Upper lobe of left lung (tissue), 6 donors: ENCODE results near the gene NT5C. TPM values are rescaled to one million over a fixed set of nuclear protein-coding genes. Genes with fewer than 3 reads are reported as not detected.
"Not testable (repeated sequence)": the region's sequence is repeated elsewhere in the genome, so short reads cannot be mapped to it uniquely, and the experiment has no call there.

Experiments
- ATAC-seq, 2 donors: fragments of 200-7000 bp; cut with Tn5 transposase; one replicate each; pipeline ENCODE4 v1.9.1; 2022; ENCODE audit warnings: mild to moderate bottlenecking in 2 of 2, moderate library complexity in 2 of 2; ENCODE audit not compliant: low FRiP score in 2 of 2
- DNase-seq, 2 donors: peaks; one replicate each; pipeline ENCODE4 v3.0.0-alpha.2; 2019 to 2020
- H3K27ac ChIP-seq, 4 donors: fragments of 200-600 bp; sonication (generic); one replicate each; pipeline ENCODE4 v1.5.1; 2016 to 2019
- H3K27me3 ChIP-seq, 4 donors: fragments of 200-600 bp; sonication (generic); one replicate each; pipeline ENCODE4 v1.5.1; 2017 to 2019
- H3K36me3 ChIP-seq, 4 donors: fragments of 200-600 bp; sonication (generic); one replicate each; pipeline ENCODE4 v1.5.1; 2016 to 2019
- H3K4me1 ChIP-seq, 4 donors: fragments of 200-600 bp; sonication (generic); one replicate each; pipeline ENCODE4 v1.5.1; 2018 to 2019
- H3K4me3 ChIP-seq, 4 donors: fragments of 200-600 bp; sonication (generic); one replicate each; pipeline ENCODE4 v1.5.1; 2017 to 2019; ENCODE audit warnings: mild to moderate bottlenecking in 2 of 4, moderate library complexity in 1 of 4
- H3K9me3 ChIP-seq, 4 donors: fragments of 200-600 bp; sonication (generic); one replicate each; pipeline ENCODE4 v1.5.1; 2018 to 2019
- EP300 ChIP-seq, 4 donors: sonication (generic); formaldehyde crosslinking; IDR thresholded peaks; one replicate each; pipeline ENCODE4 v1.5.1; 2017; ENCODE audit warnings: antibody characterized with exemption in 4 of 4, control low read depth in 2 of 4
- POLR2A ChIP-seq, 4 donors: fragments of 450-650 bp; IDR thresholded peaks; one replicate each; pipeline ENCODE4 v1.5.1; 2016 to 2017; ENCODE audit warnings: antibody characterized with exemption in 4 of 4, mild to moderate bottlenecking in 2 of 4
- POLR2AphosphoS5 ChIP-seq, 2 donors: sonication (generic); formaldehyde crosslinking; IDR thresholded peaks; one replicate each; pipeline ENCODE4 v1.5.1; 2017; ENCODE audit warnings: antibody characterized with exemption in 2 of 2
- WGBS, 2 donors: methylation state at CpG; one replicate each; pipeline ENCODE4 v1.1.5; 2017 to 2018; 5-methylcytosine and 5-hydroxymethylcytosine counted together
- total RNA-seq, 6 donors: library from RNA; depleted of rRNA in 4 of 6; stranded (reverse); fragments of >200 nt in 4 of 6; gene quantifications; one replicate each; pipeline versions ENCODE4 v1.1.0 to v1.2.1, GENCODE V29; 2016 to 2021
- TF ChIP-seq, protein P1 (sequence below), 6 experiments: fragments of 450-650 bp in 4 of 6; fragments of 200-600 bp in 2 of 6; sonication (generic) in 2 of 6; IDR thresholded peaks; one replicate each; pipeline ENCODE4 v1.5.1; 2016 to 2019; ENCODE audit warnings: antibody characterized with exemption in 6 of 6
- donor health status: DM: no; HTN: no; CAD: no; lungs with moderate emphysema.
- donor health status: DM: no; HTN: yes; CAD: no; lungs with severe emphysema.

NT5C gene
- total RNA-seq, 6 donors from 2014 or later = 46.4 to 113 (median 76.6) TPM

DNA sequence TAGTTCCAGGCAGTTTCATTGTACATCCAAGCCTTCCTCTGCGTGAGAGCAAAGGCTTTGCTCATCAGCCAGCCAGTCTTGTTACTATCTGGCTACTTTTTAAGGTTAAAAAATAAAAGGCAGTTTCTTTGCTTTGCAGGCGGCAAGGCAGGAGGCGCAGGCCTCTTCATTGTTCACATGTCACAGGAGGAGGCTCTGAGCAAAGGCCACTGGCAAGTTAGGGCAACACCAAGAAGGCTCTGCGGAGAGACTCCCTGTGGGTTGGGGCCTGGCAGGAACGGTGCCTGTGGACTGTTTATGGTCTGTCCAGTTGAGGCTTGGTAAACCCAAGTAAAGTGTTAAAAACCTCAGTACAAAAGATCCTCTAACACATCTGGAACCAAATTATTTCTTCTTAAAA is 3.9 kb upstream of the NT5C start:
- Histone ChIP-seq H3K4me3 (no peak overlapping the region), H3K36me3 (peaks cover 0 to 9% (median 0%) of the 10 kb centered on the region in 4 donors), H3K9me3 (no peaks in the 10 kb centered on the region), H3K27me3 (no peaks in the 10 kb centered on the region), H3K27ac (no peak overlapping the region), H3K4me1 (peaks cover 7 to 13% (median 9%) of the 10 kb centered on the region in 4 donors)
- DNase-seq (no peak), ATAC-seq (no peak)
- WGBS, 2 donors = 87 to 92% methylated on average over 5 of the region's 5 CpGs
- TF ChIP-seq EP300 (IDR thresholded peaks at IDR 0.05) (no peak), POLR2AphosphoS5 (IDR thresholded peaks at IDR 0.05) (no peak), POLR2A (IDR thresholded peaks at IDR 0.05) (no peak)
- TF ChIP-seq, protein P1, sequence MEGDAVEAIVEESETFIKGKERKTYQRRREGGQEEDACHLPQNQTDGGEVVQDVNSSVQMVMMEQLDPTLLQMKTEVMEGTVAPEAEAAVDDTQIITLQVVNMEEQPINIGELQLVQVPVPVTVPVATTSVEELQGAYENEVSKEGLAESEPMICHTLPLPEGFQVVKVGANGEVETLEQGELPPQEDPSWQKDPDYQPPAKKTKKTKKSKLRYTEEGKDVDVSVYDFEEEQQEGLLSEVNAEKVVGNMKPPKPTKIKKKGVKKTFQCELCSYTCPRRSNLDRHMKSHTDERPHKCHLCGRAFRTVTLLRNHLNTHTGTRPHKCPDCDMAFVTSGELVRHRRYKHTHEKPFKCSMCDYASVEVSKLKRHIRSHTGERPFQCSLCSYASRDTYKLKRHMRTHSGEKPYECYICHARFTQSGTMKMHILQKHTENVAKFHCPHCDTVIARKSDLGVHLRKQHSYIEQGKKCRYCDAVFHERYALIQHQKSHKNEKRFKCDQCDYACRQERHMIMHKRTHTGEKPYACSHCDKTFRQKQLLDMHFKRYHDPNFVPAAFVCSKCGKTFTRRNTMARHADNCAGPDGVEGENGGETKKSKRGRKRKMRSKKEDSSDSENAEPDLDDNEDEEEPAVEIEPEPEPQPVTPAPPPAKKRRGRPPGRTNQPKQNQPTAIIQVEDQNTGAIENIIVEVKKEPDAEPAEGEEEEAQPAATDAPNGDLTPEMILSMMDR (IDR thresholded peaks at IDR 0.05) = no peak

DNA sequence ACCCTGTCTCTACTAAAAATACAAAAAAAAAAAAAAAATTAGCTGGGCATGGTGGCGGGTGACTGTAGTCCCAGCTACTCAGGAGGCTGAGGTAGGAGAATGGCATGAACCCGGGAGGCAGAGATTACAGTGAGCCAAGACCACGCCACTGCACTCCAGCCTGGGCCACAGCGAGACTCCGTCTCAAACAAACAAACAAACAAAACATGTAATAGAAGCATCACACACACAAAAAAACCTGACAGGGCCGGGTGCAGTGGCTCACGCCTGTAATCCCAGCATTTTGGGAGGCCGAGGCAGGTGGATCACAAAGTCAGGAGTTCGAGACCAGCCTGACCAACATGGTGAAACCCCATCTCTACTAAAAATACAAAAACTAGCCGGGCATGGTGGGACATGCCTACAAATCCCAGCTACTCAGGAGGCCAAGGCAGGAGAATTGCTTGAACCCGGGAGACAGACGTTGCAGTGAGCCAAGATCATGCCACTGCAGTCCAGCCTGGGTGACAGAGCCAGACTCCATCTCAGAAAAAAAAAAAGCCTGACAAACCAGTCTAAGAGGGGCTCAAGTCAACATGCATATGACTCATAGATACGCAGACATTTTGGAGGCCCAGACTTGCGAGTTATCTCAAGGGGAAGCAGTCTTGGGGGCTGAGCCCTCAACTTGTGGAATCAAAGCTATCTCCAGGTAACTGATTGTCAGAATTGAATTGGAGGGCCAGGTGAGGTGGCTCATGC is 2.2 kb upstream of the NT5C start:
- 87 to 91% methylated on average over 14 of the region's 14 CpGs for WGBS, 2 donors
- peaks cover 0 to 23% (median 8%) of the 10 kb centered on the region in 4 donors for H3K36me3 ChIP-seq
- H3K4me1 ChIP-seq = peaks cover 13 to 22% (median 13%) of the 10 kb centered on the region in 4 donors
- not testable (repeated sequence) for DNase-seq, H3K27ac ChIP-seq, H3K27me3 ChIP-seq, H3K9me3 ChIP-seq, H3K4me3 ChIP-seq, ATAC-seq

DNA sequence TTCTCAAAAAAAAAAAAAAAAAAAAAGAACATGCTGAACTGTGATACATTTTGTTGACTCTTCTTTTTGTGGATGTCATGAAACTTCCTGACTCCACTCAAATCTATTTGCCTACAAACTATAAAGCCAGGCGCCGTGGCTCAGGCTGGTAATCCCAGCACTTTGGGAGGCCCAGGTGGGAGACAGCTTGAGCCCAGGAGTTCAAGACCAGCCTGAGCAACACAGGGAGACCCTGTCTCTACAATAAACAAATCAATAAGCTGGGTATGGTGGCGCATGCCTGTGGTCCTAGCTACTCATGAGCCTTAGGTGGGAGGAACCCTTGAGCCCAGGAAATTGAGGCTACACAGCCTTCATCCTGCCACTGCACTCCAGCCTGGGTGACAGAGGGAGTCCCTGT is 1.5 kb upstream of the NT5C start:
- no peak overlapping the region for H3K27ac ChIP-seq
- H3K4me1 ChIP-seq = peaks cover 13 to 22% (median 13%) of the 10 kb centered on the region in 4 donors
- TF ChIP-seq POLR2A (IDR thresholded peaks at IDR 0.05) (no peak), EP300 (IDR thresholded peaks at IDR 0.05) (no peak), POLR2AphosphoS5 (IDR thresholded peaks at IDR 0.05) (no peak)
- TF ChIP-seq, protein P1 (IDR thresholded peaks at IDR 0.05) = no peak
- no peak for DNase-seq
- peaks cover 0 to 29% (median 9%) of the 10 kb centered on the region in 4 donors for H3K36me3 ChIP-seq
- H3K4me3 ChIP-seq = no peak overlapping the region
- H3K27me3 ChIP-seq = no peaks in the 10 kb centered on the region
- WGBS, 2 donors = 93 to 100% methylated on average over 3 of the region's 3 CpGs
- H3K9me3 ChIP-seq = no peaks in the 10 kb centered on the region
- no peak for ATAC-seq

DNA sequence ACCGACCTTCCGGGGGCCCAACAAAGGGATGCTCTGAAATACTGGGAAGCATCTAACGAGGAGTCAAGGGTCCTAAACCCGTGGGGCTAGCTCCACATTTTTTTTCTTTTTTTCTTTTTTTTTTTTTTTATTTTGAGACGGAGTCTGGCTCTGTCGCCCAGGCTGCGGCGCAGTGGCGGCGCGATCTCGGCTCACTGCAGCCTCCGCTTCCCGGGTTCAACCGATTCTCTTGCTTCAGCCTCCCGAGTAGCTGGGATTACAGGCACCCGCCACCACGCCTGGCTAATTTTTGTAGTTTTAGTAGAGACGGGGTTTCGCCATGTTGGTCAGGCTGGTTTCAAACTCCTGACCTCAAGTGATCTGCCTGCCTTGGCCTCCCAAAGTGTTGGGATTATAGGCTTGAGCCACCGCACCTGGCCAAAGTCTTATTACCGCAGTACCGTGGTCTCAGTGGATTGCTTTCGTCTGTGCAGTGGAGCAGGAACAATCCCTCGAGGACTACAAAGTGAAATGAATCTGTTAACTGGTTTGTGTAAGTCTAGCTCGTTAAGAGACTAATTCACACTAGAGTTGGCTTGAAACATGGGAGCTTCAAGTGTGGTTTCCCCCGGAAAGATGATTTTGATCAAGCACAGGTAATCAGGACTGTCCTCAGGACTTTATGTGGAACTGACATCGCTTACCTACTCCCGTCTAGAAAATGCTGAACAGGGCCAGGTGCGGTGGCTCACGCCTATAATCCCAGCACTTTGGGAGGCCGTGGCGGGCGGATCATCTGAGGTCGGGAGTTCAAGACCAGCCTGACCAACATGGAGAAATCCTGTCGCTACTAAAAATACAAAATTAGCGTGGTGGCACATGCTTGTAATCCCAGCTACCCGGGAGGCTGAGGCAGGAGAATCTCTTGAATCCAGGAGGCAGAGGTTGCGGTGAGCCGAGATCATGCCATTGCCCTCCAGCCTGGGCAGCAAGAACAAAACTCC is 767 bp upstream of the NT5C start:
- peak in 1 of 2 donors; percentile 73 for DNase-seq
- H3K36me3 ChIP-seq = peaks cover 0 to 29% (median 9%) of the 10 kb centered on the region in 4 donors
- WGBS, 2 donors = 83 to 86% methylated on average over 35 to 40 of the region's 40 CpGs
- peak overlapping the region; percentile 60 to 95 (median 72) for H3K4me3 ChIP-seq
- peak overlapping the region; percentile 81 to 95 (median 88) for H3K27ac ChIP-seq
- not testable (repeated sequence) for ATAC-seq, H3K9me3 ChIP-seq, H3K27me3 ChIP-seq
- peaks cover 13 to 22% (median 13%) of the 10 kb centered on the region in 4 donors for H3K4me1 ChIP-seq

DNA sequence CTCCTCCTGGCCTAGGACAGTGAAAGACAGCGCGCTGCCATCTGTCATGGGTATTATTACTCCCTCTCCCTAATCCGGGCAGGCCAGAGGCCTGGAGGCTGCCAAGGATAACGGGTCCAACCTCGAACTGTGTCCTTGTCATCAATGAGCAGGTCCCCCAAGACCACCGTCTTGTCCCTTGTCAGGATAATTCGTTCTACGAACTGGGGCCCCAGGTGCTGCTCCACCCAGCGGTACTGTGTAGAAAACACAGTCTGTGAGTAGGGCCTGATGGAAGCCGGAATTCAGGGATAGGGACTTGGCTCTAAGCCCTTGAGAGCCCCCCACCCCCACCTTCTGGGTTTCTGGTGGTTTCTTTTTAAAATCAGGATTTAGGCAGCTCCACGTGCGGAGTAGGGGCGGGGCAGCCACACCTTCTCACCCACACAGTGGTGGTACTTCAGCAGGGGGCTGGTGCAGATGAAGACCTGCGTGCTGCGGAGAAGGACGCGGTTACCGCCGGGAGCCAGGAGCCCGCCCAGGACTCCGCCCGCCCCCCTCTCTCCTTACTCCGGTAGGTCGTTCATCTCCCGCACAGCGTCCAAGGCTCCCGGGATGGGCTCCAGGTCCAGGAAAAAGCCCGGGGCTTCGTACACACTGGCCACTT is 787 bp downstream of the NT5C start:
- H3K4me1 ChIP-seq = peaks cover 13 to 30% (median 20%) of the 10 kb centered on the region in 4 donors
- H3K27me3 ChIP-seq = no peaks in the 10 kb centered on the region
- H3K9me3 ChIP-seq = no peaks in the 10 kb centered on the region
- peaks cover 0 to 25% (median 9%) of the 10 kb centered on the region in 4 donors for H3K36me3 ChIP-seq
- no peak for TF ChIP-seq POLR2A (IDR thresholded peaks at IDR 0.05)
- TF ChIP-seq, protein P1 (IDR thresholded peaks at IDR 0.05) = peak in 2 of 6 experiments; percentile 28 to 44
- peak overlapping the region; percentile 81 to 95 (median 88) for H3K27ac ChIP-seq
- peak in 1 of 2 donors; percentile 44 for DNase-seq
- peak; percentile 59 to 68 for ATAC-seq
- WGBS, 2 donors = 20 to 22% methylated on average over 1 to 17 of the region's 29 CpGs
- H3K4me3 ChIP-seq = peak overlapping the region; percentile 60 to 95 (median 72)
